ENCODE measurements around the gene COMMD6. TPM values are rescaled to one million over a fixed set of nuclear protein-coding genes. Genes with fewer than 3 reads are reported as not detected.

The COMMD6 gene
- total and polyA plus RNA-seq, 2 of the 13 experiments (the other 11 are each of a cell fraction or from before 2014, with no cell fraction given) = 97.0 to 164 TPM

GRCh38 chr13:75491376-75491775 lies 46.3 kb downstream of the COMMD6 start:
- no peaks in the 10 kb centered on the region for H4K20me1 ChIP-seq (ENCODE audit: insufficient read depth, low read length)
- DNase-seq (ENCODE audit: low spot score) (no peak), ATAC-seq (no peak), FAIRE-seq (no peak)
- POLR2A ChIA-PET = no interaction called here
- BruUV-seq (replicated peaks) = no TSS peak
- no peak for TF ChIP-seq ARNTL (CRISPR knock-in tag; IDR thresholded peaks at IDR 0.05)
- TF ChIP-seq SRSF9 (IDR thresholded peaks at IDR 0.05; ENCODE audit: borderline replicate concordance, insufficient read depth, low read depth, low read length, poor library complexity, severe bottlenecking) = no peak
- TF ChIP-seq ZNF121 (CRISPR knock-in tag; IDR thresholded peaks at IDR 0.05) = no peak
- no peak for TF ChIP-seq ZNF230 (CRISPR knock-in tag; IDR thresholded peaks at IDR 0.05)
- no peak for TF ChIP-seq ZNF800 (CRISPR knock-in tag; IDR thresholded peaks at IDR 0.05)
- no peak for TF ChIP-seq ZFP1 (CRISPR knock-in tag; IDR thresholded peaks at IDR 0.05)
- no peak for TF ChIP-seq BRF2 (CRISPR knock-in tag; IDR thresholded peaks at IDR 0.05)
- TF ChIP-seq ZNF235 (CRISPR knock-in tag; IDR thresholded peaks at IDR 0.05; ENCODE audit: borderline replicate concordance) = no peak
- H2AFZ ChIP-seq (ENCODE audit: low read length) = no peak overlapping the region
- no peak overlapping the region for H3K9ac ChIP-seq (ENCODE audit: insufficient read depth, low read depth, low read length)
- in situ Hi-C loops (cut with HindIII; ENCODE audit: extremely low pct_ligation_motif_present, low pct_unique_long_range_greater_than_20kb) = no loop called here
- no peak overlapping the region for H3K4me2 ChIP-seq (ENCODE audit: low read depth, low read length)
- 66% methylated on average over 2 of the region's 2 CpGs for WGBS (ENCODE audit: low lambda C conversion rate)
- H3K4me3 ChIP-seq (replicated peaks in 1 of 3; ENCODE audit: insufficient read depth in 1 of 3, low read depth in 2 of 3, low read length in 3 of 3) = no peak overlapping the region
- H3K36me3 ChIP-seq (replicated peaks in 1 of 2; ENCODE audit: control insufficient read depth in 1 of 2, insufficient read depth in 2 of 2, low read length in 2 of 2) = no peaks in the 10 kb centered on the region
- H3K4me1 ChIP-seq (ENCODE audit: insufficient read depth, low read length) = peaks cover 53% of the 10 kb centered on the region
- CTCF ChIA-PET (ENCODE audit: low intra/inter-chr PET ratio, low total read pairs) = no interaction called here
- no peaks in the 10 kb centered on the region for H3K27me3 ChIP-seq (ENCODE audit: control insufficient read depth in 1 of 2, insufficient read depth in 2 of 2, low read length in 2 of 2)
- intact Hi-C loops (cut with micrococcal nuclease; ENCODE audit: unreplicated experiment) = no loop called here
- H3K27ac ChIP-seq (ENCODE audit: extremely low read length, insufficient read depth, low read length) = no peak overlapping the region
- no peaks in the 10 kb centered on the region for H3K79me2 ChIP-seq (ENCODE audit: insufficient read depth, low read length)
- H3K9me3 ChIP-seq (ENCODE audit: low read length) = no peaks in the 10 kb centered on the region

Measured in HepG2 (cell line).